ENCODE measurements around the gene PTX4. TPM values are rescaled to one million over a fixed set of nuclear protein-coding genes. Genes with fewer than 3 reads are reported as not detected.

PTX4 gene
- not detected for total RNA-seq
- long read RNA-seq = 0 reads

- Histone ChIP-seq H3K36me3 (no peaks in the 10 kb centered on the region), H3K27me3 (no peaks in the 10 kb centered on the region), H3K4me1 (peaks cover 0 to 4% (median 0%) of the 10 kb centered on the region in 4 donors), H3K27ac (no peak within 1 kb of the TSS), H3K9me3 (no peaks in the 10 kb centered on the region), H3K4me3 (no peak within 1 kb of the TSS)
- no peak for DNase-seq
- TF ChIP-seq CTCF (IDR thresholded peaks at IDR 0.05) (no peak), POLR2A (IDR thresholded peaks at IDR 0.05) (no peak)
- intact Hi-C loops (cut with DNase I) = no loop called here
- WGBS (ENCODE audit: insufficient coverage, low coverage, low lambda C conversion rate, missing lambda C conversion rate) = 76% methylated on average over 10 of the region's 19 CpGs
- no peak for ATAC-seq
Measured at GRCh38 chr16:1488619-1489018, at the start of gene PTX4. PTX4 (minus strand) TSS chr16:1488944; CDS start chr16:1488909, 35 bp downstream.

- Histone ChIP-seq H3K27ac (peak overlapping the region in 1 of 3 donors; percentile 21), H3K9me3 (no peaks in the 10 kb centered on the region), H3K27me3 (no peaks in the 10 kb centered on the region), H3K36me3 (no peaks in the 10 kb centered on the region), H3K4me1 (no peaks in the 10 kb centered on the region), H3K4me3 (no peak overlapping the region)
- ATAC-seq (no peak), DNase-seq (no peak)
- no peak for TF ChIP-seq POLR2A (IDR thresholded peaks at IDR 0.05)
- intact Hi-C loops (cut with DNase I) = no loop called here
- WGBS (ENCODE audit: insufficient coverage, low coverage, low lambda C conversion rate, missing lambda C conversion rate) = 63% methylated on average over 3 of the region's 26 CpGs
Measured at GRCh38 chr16:1537763-1538289, 49.1 kb upstream of the PTX4 start.

- Histone ChIP-seq H3K4me3 (peak overlapping the region in 2 of 3 donors; percentile 50 to 55), H3K27me3 (no peaks in the 10 kb centered on the region), H3K27ac (no peak overlapping the region), H3K9me3 (no peaks in the 10 kb centered on the region), H3K36me3 (no peaks in the 10 kb centered on the region), H3K4me1 (no peaks in the 10 kb centered on the region)
- DNase-seq (peak in 2 of 3 donors; percentile 30 to 54), ATAC-seq (peak in 1 of 4 donors; percentile 1)
- intact Hi-C loops (cut with DNase I) = no loop called here
- TF ChIP-seq CTCF (IDR thresholded peaks at IDR 0.05) (no peak), POLR2A (IDR thresholded peaks at IDR 0.05) (no peak)
- WGBS (ENCODE audit: insufficient coverage, low coverage, low lambda C conversion rate, missing lambda C conversion rate) = 80% methylated on average over 15 of the region's 27 CpGs
Measured at GRCh38 chr16:1537138-1537577, 48.4 kb upstream of the PTX4 start.

- Histone ChIP-seq H3K4me1 (no peaks in the 10 kb centered on the region), H3K27me3 (no peaks in the 10 kb centered on the region), H3K36me3 (no peaks in the 10 kb centered on the region), H3K27ac (peak overlapping the region in 1 of 3 donors; percentile 75), H3K4me3 (peak overlapping the region; percentile 42 to 55 (median 50)), H3K9me3 (no peaks in the 10 kb centered on the region)
- no peak for DNase-seq
- WGBS (ENCODE audit: insufficient coverage, low coverage, low lambda C conversion rate, missing lambda C conversion rate) = 73% methylated on average over 4 of the region's 13 CpGs
- intact Hi-C loops (cut with DNase I) = no loop called here
- TF ChIP-seq POLR2A (IDR thresholded peaks at IDR 0.05) = no peak
- TF ChIP-seq CTCF (IDR thresholded peaks at IDR 0.05) = no peak
- ATAC-seq = no peak
Measured at GRCh38 chr16:1536601-1537000, 47.9 kb upstream of the PTX4 start.

GRCh38 chr16:1535391-1536291, 46.9 kb upstream of the PTX4 start:
- H3K4me1 ChIP-seq = no peaks in the 10 kb centered on the region

More at GRCh38 chr16:1535391-1536291, 46.9 kb upstream of the PTX4 start:
- intact Hi-C loops (cut with DNase I) = no loop called here
- no peaks in the 10 kb centered on the region for H3K9me3 ChIP-seq
- H3K27me3 ChIP-seq = no peaks in the 10 kb centered on the region
- 82% methylated on average over 6 of the region's 39 CpGs for WGBS (ENCODE audit: insufficient coverage, low coverage, low lambda C conversion rate, missing lambda C conversion rate)
- no peaks in the 10 kb centered on the region for H3K36me3 ChIP-seq
- TF ChIP-seq CTCF (IDR thresholded peaks at IDR 0.05) (no peak), POLR2A (IDR thresholded peaks at IDR 0.05) (no peak)
- H3K27ac ChIP-seq = peak overlapping the region in 2 of 3 donors; percentile 62 to 75
- peak overlapping the region; percentile 42 to 55 (median 50) for H3K4me3 ChIP-seq
- DNase-seq (peak in 1 of 3 donors; percentile 23), ATAC-seq (no peak)

Measured in right lobe of liver (tissue), 6 donors.